T-helper 1 cell (primary cell): ENCODE results near the gene UNC119.
"Not testable (repeated sequence)": the region's sequence is repeated elsewhere in the genome, so short reads cannot be mapped to it uniquely, and the experiment has no call there.

Experiments used
- DNase-seq, 5 donors: peaks; one replicate each; pipeline ENCODE4 v3.0.0-alpha.2; 2012 to 2020
- total RNA-seq, 4 donors: gene quantifications; one replicate each; lab custom pipeline; 2026; lab: John Stamatoyannopoulos, UW

Gene UNC119
- total RNA-seq = 74.3 to 103 (median 83.8) reads per million in 4 donors

- DNase-seq = peak; percentile 67 to 82 (median 72)
These were observed at the start of gene UNC119 for GRCh38 chr17:28552176-28552999. Gene UNC119, minus strand, starts transcription at chr17:28552624. Its CDS starts 67 bp downstream, at chr17:28552557.

GRCh38 chr17:28599311-28600184, 47.1 kb upstream of the UNC119 start:
- DNase-seq = peak; percentile 19 to 79 (median 44)

DNA sequence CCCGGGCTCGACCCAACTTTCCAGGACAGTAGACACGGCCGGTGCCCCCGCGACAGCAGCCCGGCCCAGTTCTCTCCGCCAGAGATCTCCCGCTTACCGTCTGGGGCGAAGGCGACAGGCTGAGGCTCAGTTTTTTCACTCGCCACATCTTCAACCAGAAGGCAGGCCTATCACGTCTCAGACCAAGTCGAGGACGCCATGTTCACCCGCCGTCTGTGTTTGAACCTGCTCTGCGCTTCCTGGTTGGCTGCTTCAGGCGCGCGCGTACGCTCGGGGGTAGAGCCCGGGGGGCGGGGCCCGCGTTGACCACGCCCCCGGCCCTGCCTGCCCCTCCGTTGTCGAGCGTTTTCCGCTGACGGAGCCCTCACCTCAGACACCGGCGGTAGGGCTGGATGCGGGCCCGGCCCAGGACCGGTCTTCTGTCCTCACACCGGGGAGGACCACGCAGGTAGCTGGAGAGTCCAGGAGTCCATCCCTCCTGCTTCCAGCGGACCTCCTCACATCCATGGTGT, 46.4 kb upstream of the UNC119 start, which contains the start of gene SPAG5:
SPAG5 (minus strand) TSS at position 227 of the 512 bp plus-strand sequence; CDS start at position 148, 79 bp downstream.
- DNase-seq = peak; percentile 91 to 97 (median 92)

- no peak for DNase-seq
These were observed 46.0 kb upstream of the UNC119 start for GRCh38 chr17:28598389-28598788.

DNA sequence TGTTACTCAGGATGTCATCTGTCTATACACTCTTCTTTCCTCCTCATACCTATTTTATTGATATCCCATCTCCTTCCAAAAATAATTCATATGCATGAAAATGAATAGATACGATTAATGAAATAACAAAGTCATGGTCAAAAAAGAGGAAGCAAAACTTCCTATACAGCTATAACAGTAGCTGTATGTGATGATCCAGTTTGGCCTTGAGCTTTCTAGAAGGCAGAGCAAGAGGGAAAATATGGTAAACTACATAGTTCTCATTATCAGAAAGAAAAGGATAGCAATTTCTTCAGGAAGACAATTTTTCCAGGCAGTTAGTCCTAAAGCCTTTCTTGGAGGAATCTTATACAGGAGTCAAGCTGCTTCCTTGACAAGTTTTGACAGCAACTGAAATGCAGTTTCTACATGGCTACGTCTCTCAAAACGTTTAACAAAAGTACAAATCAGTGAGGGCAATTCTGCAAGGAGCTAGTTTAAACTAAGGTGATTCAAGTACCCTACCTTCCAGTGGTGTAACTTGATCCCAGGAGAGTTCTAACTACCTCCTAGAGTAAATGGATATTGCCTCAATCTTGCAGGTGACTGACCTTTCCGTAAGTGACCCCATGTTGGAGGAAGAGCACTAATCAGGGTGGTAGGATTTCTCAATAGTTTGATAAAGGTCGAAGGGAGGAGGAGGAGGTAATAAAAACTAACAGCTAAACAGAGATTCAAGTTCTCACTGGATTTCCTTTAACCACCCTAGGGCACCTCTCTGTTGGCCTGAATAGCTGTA, 45.4 kb upstream of the UNC119 start:
- DNase-seq = no peak

- DNase-seq = no peak
These were observed 39.8 kb upstream of the UNC119 start for GRCh38 chr17:28592260-28592659.

GRCh38 chr17:28585851-28586250, 33.4 kb upstream of the UNC119 start:
- no peak for DNase-seq

GRCh38 chr17:28584434-28584833, 32.0 kb upstream of the UNC119 start:
- no peak for DNase-seq

GRCh38 chr17:28582513-28582912, 30.1 kb upstream of the UNC119 start:
- no peak for DNase-seq

- DNase-seq = no peak
These were observed 28.5 kb upstream of the UNC119 start for GRCh38 chr17:28580959-28581358.

DNA sequence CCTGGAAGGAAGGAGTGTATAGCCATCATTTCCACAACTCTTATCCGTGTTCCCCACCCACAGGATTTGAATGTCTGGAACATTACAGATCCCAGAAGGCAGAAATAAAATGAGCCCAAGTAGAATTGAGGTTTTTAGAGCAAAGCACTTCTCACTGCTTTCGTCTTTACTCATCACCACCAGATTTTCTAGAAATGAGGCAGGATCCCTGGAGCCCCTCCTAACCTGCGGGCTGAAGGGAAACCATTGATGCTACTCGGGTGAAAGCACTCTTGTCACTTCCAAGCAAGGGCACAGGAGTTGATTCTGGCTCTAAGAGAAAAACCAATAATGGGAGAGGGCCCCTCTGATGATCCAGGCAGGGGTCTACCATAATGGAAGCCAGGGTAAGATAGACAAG, 27.1 kb upstream of the UNC119 start:
- DNase-seq = peak in 1 of 5 donors; percentile 72

- no peak for DNase-seq
These were observed 26.1 kb upstream of the UNC119 start for GRCh38 chr17:28578246-28579195.

- no peak for DNase-seq
These were observed 25.0 kb upstream of the UNC119 start for GRCh38 chr17:28577466-28577824.

- peak; percentile 96 to 98 (median 98) for DNase-seq
These were observed 24.5 kb upstream of the UNC119 start, which contains the start of gene ALDOC for GRCh38 chr17:28576758-28577465. Gene ALDOC, minus strand, starts transcription at chr17:28576895. Its CDS starts 1,363 bp downstream, at chr17:28575532.

- not testable (repeated sequence) for DNase-seq
These were observed 23.6 kb upstream of the UNC119 start for GRCh38 chr17:28576016-28576415.

GRCh38 chr17:28575126-28575795, 22.8 kb upstream of the UNC119 start:
- DNase-seq = no peak

DNA sequence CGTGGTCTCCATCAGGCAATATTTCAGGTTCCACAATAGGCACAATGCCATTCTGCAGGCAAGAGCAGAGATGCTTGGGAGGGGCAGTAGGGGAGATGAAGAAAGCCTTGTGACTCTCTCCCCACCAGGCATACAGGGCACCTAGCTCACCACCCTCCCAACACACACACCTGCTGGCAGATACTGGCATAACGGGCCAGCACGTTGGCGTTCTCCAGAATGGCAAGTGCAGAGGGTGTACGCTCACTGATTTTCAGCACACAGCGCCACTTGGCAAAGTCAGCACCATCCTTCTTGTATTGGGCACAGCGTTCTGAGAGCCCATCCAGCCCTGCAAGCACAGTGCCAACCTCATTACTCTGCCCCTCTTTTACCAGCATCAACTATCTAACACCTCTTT, 22.1 kb upstream of the UNC119 start:
- DNase-seq = no peak

DNA sequence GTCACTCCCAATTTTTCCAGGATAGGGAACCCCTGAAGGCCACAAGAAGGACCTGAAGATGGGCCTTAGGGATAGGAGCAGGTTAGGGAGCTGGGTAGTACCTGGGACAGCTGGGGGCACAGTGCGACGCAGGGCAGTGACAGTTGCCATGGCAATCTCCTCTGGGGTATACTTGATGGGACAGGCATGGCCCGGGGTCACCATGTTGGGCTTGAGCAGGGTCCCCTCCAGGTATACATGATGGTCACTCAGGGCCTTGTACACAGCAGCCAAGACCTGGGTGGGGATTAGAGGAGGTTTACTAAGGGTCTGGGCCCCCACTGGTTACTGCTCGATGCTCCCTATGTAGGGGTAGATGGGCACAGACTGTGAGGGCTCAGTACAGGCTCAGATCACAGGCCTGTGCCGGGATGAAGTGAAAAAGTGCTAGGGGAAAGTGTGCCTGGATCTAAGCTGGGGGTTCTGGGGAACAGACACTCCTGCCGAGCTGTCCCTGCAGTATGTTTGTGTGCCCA, 21.6 kb upstream of the UNC119 start:
- DNase-seq = no peak

DNA sequence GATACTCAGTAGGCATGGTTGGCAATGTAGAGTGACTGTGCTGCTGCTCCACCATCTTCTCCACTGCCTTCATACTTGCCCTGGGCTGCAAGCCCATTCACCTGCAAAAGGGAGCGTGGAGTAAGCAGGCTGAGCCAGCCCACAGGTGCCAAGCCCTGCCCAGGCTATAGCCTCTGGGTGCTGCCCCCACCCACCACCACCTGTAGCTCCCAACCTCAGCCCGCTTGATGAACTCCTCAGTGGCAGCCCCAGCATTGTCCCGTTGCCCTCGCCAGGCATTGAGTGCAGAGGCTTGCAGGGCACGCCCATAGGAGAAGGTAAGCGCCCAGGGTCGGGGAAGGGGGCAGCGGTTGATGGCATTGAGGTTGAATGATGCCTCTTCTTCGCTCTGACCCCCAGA, 21.1 kb upstream of the UNC119 start:
- no peak for DNase-seq

DNA sequence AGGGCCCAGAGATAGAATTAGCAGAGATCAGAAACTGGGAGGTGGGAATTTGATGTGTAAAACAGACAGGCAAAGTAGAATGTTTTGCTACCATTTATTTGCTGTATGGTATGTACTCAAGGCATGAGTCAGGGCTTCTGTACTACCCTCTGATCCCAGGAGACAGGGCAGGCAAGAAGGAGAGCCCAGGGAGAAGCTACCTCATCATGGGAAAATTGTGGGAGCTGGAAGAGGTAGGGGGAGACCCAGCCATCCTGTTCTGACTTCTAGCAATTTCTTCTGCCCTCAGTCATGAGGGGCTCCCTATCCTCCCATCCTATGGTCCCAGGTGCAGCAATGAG, 20.6 kb upstream of the UNC119 start:
- no peak for DNase-seq
